NCI-H2196 treated with DMSO at 0.1 percent for 48 hours (cell line): ENCODE results near the gene ZFAND2B.

Source experiments
- DNase-seq: peaks from one replicate; lab custom pipeline; 2025; ENCODE audit not compliant: unreplicated experiment; lab: John Stamatoyannopoulos, UW

The ZFAND2B gene

GRCh38 chr2:219204425-219205164 lies 2.0 kb upstream of the ZFAND2B start:
- DNase-seq, result no peak

GRCh38 chr2:219205165-219205538 lies 1.4 kb upstream of the ZFAND2B start:
- no peak for DNase-seq

DNA sequence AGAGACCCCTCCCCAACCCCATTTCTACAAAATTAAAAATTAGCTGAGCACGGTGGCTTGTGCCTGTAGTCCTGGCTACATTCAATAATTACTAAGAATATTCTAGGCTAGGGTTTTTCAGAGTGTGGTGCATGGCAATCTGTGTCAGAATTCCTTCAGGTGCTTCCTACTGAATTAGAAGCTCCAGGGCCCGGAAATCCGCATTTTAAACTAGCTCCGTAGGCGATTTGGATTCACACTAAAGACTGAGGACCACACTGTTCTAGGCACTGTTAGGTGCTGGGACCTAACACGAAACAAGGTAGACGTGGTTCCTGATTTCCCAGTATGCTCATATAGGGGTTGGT lies 628 bp upstream of the ZFAND2B start:
- DNase-seq, result no peak

DNA sequence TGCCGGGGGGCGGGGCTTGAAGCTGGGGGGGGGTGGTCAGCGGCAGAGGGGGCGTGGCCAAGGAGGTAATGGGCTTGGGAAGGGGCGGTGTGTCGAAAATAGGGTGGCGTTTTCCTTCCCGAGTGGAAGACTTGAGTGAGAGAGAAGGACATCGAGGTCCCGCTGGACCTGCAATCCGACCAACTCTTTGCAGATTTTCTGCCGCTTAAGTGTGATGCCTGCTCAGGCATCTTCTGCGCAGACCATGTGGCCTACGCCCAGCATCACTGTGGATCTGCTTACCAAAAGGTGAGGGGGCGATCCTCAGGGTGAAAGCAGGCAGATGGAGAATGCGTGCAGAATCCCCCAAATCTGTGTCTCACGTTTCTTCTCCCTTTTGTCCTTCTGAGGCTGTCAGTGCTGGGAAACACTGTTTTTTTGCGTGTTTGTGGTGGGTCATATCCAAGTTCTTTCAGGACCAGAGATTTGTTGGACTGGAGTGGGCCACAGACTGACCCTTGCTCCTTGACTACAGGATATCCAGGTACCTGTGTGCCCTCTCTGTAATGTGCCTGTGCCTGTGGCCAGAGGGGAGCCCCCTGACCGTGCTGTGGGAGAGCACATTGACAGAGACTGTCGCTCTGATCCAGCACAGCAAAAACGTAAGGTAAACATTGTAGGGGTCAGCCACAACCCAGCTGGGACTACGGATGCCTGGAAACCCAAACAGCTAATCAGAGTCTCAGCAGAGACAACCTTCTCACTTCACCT lies 727 bp downstream of the ZFAND2B start:
- no peak for DNase-seq

GRCh38 chr2:219207884-219208740 lies 1.5 kb downstream of the ZFAND2B start:
- DNase-seq, result no peak

- DNase-seq, result no peak
Measured at GRCh38 chr2:219209236-219210195, 2.9 kb downstream of the ZFAND2B start.

DNA sequence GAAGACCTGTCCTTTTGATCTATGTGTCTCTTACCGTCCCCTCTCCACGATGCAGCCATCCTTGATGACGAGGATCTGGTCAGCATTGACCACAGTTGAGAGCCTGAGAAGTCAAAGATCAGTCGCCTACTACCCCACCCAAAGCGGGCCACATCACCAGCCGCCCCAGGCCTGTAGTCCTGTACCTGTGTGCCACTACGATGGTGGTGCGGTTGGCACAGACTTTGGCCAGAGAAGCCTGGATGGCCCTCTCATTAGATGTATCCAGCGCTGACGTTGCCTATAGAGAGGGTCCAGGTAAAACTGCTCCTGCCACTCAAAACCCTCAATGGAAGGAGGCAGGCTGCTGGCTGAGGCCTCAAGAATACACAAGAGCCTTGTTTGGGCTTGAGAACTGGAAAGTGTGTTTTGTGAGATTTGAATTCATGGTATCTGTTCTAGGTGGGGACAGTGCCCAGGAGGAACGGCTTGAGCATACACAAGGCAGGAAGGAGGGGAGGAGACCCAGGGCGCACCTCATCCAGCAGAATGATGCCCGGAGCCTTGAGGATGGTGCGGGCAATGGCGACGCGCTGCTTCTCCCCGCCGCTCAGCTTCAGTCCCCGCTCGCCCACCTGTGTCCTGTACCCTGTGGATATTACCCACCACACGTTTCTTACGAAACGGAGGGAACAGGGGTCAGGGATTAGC lies 3.8 kb downstream of the ZFAND2B start:
- no peak for DNase-seq

DNA sequence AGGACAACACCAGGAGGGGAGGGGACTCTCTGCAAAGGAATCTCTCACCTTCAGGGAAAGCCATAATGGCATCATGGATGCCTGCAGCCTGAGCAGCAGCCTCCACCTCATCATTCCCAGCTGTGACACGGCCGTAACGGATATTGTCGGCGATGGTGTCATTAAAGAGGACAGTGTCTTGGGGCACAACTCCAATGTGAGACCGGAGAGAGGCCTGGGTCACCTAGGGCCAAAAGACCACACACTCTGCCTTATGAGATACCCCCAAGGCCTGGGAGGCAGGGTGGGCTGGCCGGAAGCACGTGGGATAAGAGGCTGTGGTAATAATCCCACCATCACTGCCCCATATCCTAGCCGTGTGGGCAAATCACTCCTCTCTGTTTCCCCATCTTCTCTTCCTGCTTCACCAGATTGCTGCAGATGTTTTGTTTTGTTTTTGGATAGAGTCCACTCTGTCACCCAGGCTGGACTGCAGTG lies 4.3 kb downstream of the ZFAND2B start:
- no peak for DNase-seq

- DNase-seq, result no peak
Measured at GRCh38 chr2:219213026-219213415, 6.4 kb downstream of the ZFAND2B start.

GRCh38 chr2:219213486-219214071 lies 7.0 kb downstream of the ZFAND2B start:
- no peak for DNase-seq

GRCh38 chr2:219214141-219214540 lies 7.6 kb downstream of the ZFAND2B start:
- DNase-seq, result no peak

GRCh38 chr2:219214786-219215185 lies 8.2 kb downstream of the ZFAND2B start:
- no peak for DNase-seq

GRCh38 chr2:219215871-219216534 lies 9.4 kb downstream of the ZFAND2B start:
- no peak for DNase-seq

DNA sequence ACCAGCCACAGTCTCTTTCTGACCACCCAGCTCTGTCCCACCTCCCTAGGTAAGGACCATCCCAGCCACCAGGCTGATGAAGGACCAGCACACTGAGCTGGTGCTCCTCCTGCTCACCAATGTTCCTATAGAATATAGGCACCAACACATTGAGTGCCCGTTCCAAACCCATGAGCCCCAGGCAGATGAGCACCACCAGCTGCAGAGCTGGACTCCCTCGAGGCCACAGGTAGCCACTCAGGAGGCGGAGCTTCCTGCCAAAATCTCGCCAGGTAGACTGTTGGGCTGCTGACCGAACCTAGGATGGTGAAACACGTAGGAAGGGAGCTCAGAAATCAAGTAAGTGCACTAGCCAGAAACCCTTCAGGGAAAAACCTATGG lies 9.9 kb downstream of the ZFAND2B start:
- DNase-seq, result no peak

DNA sequence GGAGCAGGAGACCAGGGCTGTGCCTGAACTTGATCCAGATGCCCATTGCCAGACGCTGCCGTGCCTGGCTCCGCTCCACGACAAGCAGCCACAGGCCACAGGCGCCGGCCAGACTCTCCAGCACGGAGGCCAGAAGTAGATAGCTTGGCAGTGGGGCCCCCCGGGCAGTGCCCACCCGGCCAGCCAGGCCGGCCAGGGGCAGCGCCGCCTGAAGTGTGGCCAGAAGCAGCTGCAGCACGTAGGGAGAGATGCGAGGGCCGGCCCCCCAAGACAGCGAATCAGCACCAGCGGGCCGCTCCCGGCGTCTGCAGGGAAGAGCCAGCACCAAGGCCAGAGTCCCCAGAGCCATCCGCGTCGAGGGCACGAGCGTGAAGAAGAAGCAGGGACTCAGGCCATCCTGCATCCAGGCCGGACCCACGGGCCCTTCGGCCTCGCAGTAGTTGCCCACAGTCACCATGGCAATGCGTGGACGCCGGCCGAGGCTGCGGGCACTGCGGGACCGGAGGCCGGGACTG lies 11.7 kb downstream of the ZFAND2B start:
- DNase-seq, result peak; percentile 77

GRCh38 chr2:219218732-219219701 lies 12.4 kb downstream of the ZFAND2B start, which contains the start of gene ABCB6:
ABCB6 (minus strand) TSS chr2:219218958; CDS start chr2:219218673, 285 bp downstream.
- peak; percentile 89 for DNase-seq

DNA sequence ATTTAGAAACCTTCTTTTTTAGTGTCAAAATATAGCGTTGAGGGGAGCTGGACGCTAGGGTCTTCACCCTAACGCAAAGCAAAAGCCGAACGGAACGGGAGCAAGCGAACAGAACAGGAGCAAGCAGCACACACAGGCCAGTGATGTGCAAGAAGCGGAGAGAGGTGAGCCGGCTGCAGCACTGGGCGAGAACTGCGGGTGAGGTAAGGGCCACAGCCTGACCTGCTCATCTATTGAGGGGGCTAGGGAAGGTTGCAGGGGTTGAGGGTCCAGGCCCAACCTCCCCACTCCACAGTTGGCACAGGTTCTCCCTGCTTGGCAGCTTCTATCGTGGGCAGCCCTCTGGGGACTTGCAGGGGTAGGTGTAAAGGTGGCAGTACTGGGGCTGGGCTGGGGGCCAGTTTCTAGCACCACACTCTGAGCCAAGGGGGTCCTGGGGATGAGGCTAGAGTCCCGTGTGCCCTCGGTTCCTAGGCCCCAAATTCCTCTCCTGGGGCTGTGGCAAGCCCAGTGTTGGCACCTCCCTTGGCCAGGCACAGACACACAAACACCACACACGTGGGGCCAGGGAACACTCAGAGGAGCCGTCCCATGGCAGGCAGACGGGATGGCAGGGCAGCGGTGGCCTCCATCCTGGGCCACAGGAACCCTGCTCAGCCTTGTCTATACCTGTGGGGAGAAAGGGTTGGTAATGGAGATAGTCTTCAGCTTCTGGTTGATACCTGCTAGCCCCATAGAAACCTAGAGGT lies 13.4 kb downstream of the ZFAND2B start:
- DNase-seq, result no peak
